T-helper 1 cell treated with Interleukin-12 subunit alpha and Interleukin-12 subunit beta and Interleukin-4 antibody, amounts not matched to agents 30 μg/mL and 1 μg/mL, for 36 hours (primary cell): Measurements from ENCODE around the gene STK32C.

Experiments
- H3K27ac Mint-ChIP-seq: one replicate; pipeline ENCODE4 v1.8.0; 2021; ENCODE audit warnings: mild to moderate bottlenecking, mixed read lengths
- H3K27me3 Mint-ChIP-seq: one replicate; pipeline ENCODE4 v1.8.0; 2021; ENCODE audit warnings: low read depth, mixed read lengths
- H3K36me3 Mint-ChIP-seq: one replicate; pipeline ENCODE4 v1.8.0; 2021; ENCODE audit warnings: low read depth, mixed read lengths
- H3K4me1 Mint-ChIP-seq: one replicate; pipeline ENCODE4 v1.8.0; 2021; ENCODE audit warnings: low read depth, mixed read lengths
- H3K4me3 Mint-ChIP-seq: one replicate; pipeline ENCODE4 v1.8.0; 2021; ENCODE audit warnings: mild to moderate bottlenecking, moderate library complexity, mixed read lengths
- H3K9me3 Mint-ChIP-seq: one replicate; pipeline ENCODE4 v1.8.0; 2021; ENCODE audit warnings: mixed read lengths

STK32C gene

DNA sequence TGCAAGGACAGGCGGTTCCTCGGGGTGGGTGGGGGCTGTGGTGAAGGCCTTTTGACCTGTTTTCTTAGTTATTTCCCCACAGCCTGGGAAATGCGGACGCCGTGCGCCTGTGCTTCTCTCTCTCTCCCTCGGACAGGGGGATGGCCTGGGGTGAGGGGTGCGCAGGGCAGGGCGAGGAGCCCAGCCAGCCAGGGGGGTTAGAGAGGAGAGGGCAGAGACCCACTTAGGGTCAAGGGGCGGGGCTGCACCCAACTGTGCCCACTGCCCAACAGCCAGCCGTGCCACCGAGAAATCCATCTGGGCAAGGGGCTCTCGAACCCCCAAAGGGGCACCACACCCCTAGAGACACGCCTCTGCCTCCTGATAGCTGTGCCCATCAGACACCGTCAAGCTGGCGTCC is 67.2 kb downstream of the STK32C start:
- Mint-ChIP-seq H3K9me3 (no peaks in the 10 kb centered on the region), H3K4me1 (no peaks in the 10 kb centered on the region), H3K27ac (no peak overlapping the region), H3K4me3 (no peak overlapping the region), H3K36me3 (no peaks in the 10 kb centered on the region), H3K27me3 (no peaks in the 10 kb centered on the region)

DNA sequence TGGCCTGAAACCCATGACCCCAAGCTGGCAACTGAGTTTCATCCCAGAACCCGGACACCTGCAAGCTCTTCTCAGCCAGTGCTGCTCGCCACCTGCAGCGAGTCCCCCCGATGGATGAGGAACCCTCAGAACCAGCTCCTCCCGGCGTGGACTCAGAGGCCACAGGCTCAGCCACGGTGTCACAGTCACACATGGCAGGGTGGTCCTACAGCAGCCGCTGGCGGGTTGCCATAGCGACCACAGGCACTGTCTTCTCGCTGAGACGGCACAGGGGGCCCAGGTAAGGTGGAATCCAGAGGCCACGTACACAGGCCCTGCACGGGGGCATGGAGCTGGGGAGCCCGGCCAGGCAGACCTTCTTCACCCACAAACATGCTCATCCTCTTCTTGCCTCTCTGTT is 67.6 kb downstream of the STK32C start:
- H3K36me3 Mint-ChIP-seq = no peaks in the 10 kb centered on the region
- H3K9me3 Mint-ChIP-seq = no peaks in the 10 kb centered on the region
- no peaks in the 10 kb centered on the region for H3K27me3 Mint-ChIP-seq
- no peak overlapping the region for H3K4me3 Mint-ChIP-seq
- no peaks in the 10 kb centered on the region for H3K4me1 Mint-ChIP-seq
- no peak overlapping the region for H3K27ac Mint-ChIP-seq

DNA sequence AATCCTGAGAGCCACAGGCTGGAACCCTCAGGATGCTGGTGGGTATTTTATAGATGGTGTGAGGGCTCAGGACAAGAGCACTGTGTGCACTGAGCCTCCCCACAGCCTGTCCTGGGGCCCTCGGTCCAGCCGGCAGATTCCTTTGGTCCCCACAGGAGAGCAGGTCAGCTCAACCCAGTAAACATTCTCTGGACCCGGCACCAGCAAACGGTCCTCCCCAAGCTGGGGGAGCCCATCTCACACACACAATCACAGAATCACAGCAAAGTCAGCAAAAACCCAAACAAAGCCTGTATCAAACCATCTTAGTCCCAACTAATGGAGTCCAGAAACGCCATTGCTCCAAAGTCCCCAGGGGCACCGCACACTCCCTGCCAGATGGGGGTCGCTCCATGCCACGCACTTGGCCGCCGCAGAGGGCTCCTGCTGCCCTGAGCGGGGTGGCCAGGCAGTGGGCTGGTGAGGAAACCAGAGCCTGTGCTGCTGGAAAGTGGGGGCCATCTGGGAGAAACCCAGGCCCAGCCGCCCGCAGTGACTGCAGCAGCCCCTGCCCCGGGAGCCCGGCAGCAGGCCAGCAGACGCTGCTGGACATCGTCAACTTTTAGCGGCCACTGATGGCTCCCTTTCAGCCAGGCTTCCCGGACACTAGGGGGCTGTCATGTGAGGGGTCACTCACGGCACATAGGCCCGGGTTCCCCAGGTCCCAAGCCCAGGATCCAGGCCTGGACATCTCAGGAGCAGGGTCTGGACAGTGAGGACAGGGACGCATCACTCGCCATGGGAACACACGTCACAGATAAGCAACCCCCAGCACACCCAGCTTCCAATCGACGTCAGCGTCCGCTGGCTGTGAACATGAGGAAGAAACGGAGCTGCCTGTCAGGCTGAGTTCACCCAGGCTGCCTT is 68.4 kb downstream of the STK32C start:
- no peaks in the 10 kb centered on the region for H3K9me3 Mint-ChIP-seq
- H3K4me3 Mint-ChIP-seq = no peak overlapping the region
- H3K36me3 Mint-ChIP-seq = no peaks in the 10 kb centered on the region
- H3K27me3 Mint-ChIP-seq = no peaks in the 10 kb centered on the region
- no peaks in the 10 kb centered on the region for H3K4me1 Mint-ChIP-seq
- no peak overlapping the region for H3K27ac Mint-ChIP-seq

DNA sequence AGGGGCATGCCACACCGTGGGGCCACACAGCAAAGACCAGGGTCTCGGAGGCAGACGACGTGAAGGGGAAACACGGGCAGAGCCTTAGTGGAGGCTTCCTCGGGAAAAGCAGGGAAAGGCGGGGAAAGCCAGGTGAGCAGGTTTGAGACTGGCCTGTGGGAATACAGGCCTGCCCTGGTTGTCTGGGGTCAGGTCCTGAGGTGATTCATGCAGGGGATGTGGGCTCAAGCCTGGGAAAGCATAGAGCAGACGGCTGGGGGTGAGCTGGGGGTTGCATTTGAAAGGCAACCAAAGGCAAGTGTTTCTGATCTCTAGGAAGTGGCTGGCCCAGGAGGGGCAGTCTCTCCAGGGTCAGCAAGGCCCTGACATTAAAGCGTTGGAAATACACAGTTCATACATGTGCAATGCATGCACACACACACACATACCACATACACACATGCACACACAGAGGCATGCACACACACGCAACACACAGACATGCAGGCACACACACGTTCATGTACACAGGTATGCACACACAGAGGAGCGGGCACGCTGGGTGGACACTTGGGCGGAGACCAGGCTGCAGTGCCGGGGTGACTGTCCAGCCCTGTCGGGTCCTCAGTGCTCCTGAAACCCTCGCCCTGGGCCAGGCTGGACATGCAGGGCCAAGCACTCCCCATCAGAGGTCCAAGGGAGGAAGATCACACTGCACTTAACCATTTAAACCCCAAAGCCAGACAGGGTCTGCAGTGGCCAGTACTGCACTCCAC is 69.2 kb downstream of the STK32C start:
- Mint-ChIP-seq H3K27ac (no peak overlapping the region), H3K36me3 (no peaks in the 10 kb centered on the region), H3K4me3 (no peak overlapping the region), H3K27me3 (no peaks in the 10 kb centered on the region), H3K4me1 (no peaks in the 10 kb centered on the region), H3K9me3 (no peaks in the 10 kb centered on the region)

DNA sequence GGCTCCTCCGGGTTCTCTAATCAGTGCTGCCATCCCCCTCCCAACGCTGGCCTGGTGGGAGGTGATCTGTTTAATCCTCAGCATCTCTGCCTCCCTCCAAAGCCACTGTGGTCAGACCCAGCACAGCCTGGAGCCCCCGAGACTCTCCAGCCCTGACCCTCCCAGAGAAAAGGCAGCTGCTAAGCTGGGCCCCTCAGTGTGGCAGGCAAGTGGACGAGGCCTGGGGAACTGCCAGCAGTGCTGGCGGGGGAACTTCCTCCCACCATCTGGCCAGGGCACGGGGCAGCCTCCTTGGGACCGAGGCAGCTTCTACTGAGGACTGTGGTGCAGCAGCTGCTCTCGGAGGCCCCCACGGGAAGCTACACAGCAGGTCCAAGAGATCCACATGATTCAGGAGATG is 69.9 kb downstream of the STK32C start:
- H3K27me3 Mint-ChIP-seq = no peaks in the 10 kb centered on the region
- no peak overlapping the region for H3K27ac Mint-ChIP-seq
- no peak overlapping the region for H3K4me3 Mint-ChIP-seq
- H3K9me3 Mint-ChIP-seq = no peaks in the 10 kb centered on the region
- H3K4me1 Mint-ChIP-seq = peaks cover 3% of the 10 kb centered on the region
- H3K36me3 Mint-ChIP-seq = no peaks in the 10 kb centered on the region

DNA sequence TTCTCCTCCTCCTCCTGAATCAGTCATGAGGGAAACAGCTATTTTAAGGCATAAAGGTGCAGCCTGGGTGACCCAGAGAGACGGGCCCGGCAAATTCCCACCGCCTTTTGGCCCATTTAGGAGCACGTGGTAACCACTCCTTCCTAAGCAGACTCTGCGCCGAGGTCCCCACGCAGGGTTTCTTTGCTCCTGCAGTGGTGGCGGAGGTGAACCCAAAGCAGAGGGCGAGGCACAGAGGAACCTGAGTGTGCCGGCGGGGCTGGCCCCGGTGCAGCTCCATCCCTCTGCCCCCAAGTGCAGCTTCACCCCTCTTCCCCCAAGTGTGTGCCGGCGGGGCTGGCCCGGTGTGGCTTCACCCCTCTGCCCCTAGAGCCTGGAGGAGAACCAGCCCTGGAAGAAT is 70.4 kb downstream of the STK32C start:
- H3K27ac Mint-ChIP-seq = no peak overlapping the region
- no peaks in the 10 kb centered on the region for H3K9me3 Mint-ChIP-seq
- H3K27me3 Mint-ChIP-seq = no peaks in the 10 kb centered on the region
- no peaks in the 10 kb centered on the region for H3K36me3 Mint-ChIP-seq
- H3K4me3 Mint-ChIP-seq = no peak overlapping the region
- peaks cover 7% of the 10 kb centered on the region for H3K4me1 Mint-ChIP-seq

DNA sequence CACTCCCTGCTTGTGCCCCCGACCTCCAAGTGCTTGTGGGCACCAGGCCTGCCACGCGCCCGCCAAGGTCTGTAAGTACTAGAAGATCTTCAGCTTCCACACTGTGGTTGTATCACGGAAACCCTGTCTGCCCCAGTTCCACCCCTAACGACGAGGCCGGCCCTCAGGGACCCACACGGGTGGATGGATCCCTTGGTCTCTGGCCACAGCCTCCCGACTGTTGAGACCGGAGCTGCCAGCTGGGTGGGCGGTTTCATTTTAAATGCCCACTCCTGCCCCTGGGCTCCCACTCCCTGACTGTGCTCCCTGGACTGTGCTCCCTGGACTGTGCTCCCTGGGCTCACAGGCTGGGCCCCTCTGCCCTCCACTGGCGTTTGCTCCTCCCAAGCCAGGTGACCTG is 70.9 kb downstream of the STK32C start:
- no peaks in the 10 kb centered on the region for H3K36me3 Mint-ChIP-seq
- no peak overlapping the region for H3K27ac Mint-ChIP-seq
- no peaks in the 10 kb centered on the region for H3K27me3 Mint-ChIP-seq
- H3K4me1 Mint-ChIP-seq = peaks cover 12% of the 10 kb centered on the region
- no peak overlapping the region for H3K4me3 Mint-ChIP-seq
- no peaks in the 10 kb centered on the region for H3K9me3 Mint-ChIP-seq

DNA sequence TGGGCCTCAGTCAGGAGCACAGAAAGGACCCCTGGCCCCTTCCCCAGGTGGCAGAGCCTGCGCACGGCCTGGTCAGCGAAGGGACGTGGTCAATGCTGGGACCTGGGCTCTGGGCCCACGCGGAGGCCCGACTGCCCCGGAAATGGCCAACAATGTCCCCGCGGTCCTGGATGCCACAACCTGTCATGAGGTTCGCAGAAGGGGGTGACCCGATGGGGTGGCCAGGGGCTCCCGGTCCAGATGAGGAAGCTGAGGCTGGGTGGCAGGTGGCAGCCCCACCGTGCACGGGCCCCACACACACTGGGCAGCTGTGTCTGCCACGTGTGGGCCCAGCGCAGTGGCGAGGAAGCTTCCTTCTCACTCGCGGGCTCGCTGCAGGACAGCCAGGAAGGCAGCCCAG is 71.6 kb downstream of the STK32C start:
- no peaks in the 10 kb centered on the region for H3K27me3 Mint-ChIP-seq
- no peak overlapping the region for H3K27ac Mint-ChIP-seq
- peaks cover 16% of the 10 kb centered on the region for H3K4me1 Mint-ChIP-seq
- H3K36me3 Mint-ChIP-seq = no peaks in the 10 kb centered on the region
- no peaks in the 10 kb centered on the region for H3K9me3 Mint-ChIP-seq
- H3K4me3 Mint-ChIP-seq = no peak overlapping the region

DNA sequence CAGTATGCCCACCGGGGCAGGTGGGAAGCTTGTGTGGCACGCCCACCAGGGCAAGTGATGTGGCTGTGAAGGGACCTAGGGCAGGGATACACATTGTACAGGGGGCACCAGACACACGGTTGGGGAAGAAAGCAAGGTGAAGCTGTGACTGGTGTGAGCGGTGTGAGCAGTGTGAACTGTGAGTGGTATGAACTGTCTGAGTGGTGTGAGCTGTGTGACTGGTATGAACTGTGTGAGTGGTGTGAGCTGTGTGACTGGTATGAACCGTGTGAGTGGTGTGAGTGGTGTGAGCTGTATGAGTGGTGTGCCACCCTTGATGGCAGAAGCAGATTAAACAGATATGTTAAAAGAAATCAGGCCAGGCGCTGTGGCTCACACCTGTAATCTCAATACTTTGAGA is 72.9 kb downstream of the STK32C start:
- peaks cover 21% of the 10 kb centered on the region for H3K4me1 Mint-ChIP-seq
- no peaks in the 10 kb centered on the region for H3K27me3 Mint-ChIP-seq

DNA sequence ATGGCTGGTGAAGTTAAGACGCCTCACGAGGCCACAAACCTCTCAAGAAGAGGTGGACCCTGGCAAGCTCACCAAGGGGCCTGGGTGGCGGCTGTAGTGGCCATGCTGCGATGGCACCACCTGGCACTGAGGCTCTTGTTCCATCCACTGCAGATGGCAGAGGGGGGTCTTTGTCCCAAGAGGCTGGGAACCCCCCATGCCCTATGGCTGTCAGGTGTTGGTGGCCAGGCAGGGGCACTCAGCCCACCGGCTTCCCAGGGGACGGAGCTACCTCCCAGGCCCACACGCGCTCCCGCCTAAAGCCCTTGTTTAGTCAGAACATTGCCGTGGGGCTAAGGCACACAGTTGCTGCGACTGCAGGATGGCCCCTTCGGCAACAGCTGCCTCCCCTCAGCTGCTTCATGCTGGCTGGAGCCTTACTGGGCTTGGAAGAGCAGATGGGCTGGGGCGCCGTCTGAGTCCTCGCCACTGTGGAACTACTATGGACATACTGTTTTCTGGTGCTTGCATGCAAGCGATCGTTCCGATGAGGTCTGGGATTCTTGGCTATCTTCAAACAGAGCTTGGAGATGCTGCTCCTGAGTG is 74.2 kb downstream of the STK32C start:
- Mint-ChIP-seq H3K27me3 (no peaks in the 10 kb centered on the region), H3K36me3 (no peaks in the 10 kb centered on the region), H3K27ac (no peak overlapping the region), H3K9me3 (no peaks in the 10 kb centered on the region), H3K4me3 (no peak overlapping the region), H3K4me1 (peaks cover 27% of the 10 kb centered on the region)

More for the DNA sequence above, 72.9 kb downstream of the STK32C start:
- H3K36me3 Mint-ChIP-seq = no peaks in the 10 kb centered on the region
- no peaks in the 10 kb centered on the region for H3K9me3 Mint-ChIP-seq
- H3K4me3 Mint-ChIP-seq = no peak overlapping the region
- H3K27ac Mint-ChIP-seq = no peak overlapping the region

DNA sequence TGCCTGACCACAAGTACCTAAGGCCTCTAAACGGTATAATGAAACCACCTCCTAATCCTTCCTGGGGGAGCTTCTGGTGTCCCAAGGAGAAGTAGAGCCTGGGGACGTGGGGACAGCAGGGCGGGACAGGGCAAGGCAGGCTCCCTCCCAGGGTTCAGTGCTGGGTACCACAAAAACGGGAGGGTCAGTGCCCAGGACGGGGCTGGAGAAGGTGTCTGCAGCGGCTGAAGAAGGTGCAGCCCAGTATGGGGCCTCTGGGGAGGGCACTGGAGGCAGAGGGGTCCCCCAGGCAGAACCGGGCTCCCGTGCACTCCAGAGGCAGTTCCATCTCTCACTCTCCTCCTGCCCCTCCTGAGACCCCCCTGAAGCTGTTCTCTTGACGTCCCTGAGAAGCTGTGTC is 74.8 kb downstream of the STK32C start:
- Mint-ChIP-seq H3K4me1 (peaks cover 27% of the 10 kb centered on the region), H3K36me3 (no peaks in the 10 kb centered on the region), H3K27ac (no peak overlapping the region), H3K4me3 (peak overlapping the region; percentile 4), H3K9me3 (no peaks in the 10 kb centered on the region), H3K27me3 (no peaks in the 10 kb centered on the region)

DNA sequence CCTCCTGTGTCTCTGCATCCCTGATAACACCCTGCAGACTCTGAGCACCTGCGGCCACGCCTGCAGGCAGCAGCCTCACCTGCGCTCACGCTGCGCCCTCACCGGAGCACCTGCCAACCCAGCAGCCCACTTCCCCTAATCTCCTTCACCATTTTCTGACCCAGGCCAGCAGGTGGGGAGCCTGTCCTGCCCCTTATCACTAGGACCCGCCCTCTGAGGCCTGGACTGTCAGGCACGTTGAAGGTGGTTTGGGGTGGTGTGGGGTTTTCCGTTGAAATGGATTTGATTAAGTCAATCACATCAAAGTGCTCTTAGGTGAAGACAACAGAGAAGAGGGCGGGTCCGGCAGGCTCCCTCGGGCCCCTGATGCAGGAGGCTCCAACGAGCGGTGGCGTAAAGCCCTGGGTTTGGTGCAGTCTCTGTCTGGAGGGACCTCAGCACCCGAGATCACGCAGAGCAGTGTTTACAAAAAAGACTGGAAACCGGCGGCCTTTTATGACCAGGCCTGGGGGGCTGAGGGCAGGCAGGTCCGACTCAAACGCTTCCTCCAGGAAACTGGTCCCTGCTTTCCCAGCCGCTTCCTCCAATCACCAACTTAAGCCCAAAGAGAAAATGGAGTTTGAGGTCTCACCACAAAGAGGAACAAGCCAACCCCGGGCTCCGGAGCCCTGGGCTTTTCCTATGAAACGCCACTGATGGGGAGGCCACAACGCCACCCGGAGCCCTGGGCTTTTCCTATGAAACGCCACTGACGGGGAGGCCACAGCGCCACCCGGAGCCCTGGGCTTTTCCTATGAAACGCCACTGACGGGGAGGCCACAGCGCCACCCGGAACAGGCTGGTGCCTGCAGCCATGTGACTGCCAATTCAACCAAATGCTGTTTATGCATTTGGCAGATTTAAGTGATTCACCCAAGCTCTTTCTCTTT is 75.5 kb downstream of the STK32C start:
- Mint-ChIP-seq H3K36me3 (no peaks in the 10 kb centered on the region), H3K4me3 (peak overlapping the region; percentile 27), H3K27ac (peak overlapping the region; percentile 86), H3K27me3 (no peaks in the 10 kb centered on the region), H3K4me1 (peaks cover 27% of the 10 kb centered on the region), H3K9me3 (no peaks in the 10 kb centered on the region)

DNA sequence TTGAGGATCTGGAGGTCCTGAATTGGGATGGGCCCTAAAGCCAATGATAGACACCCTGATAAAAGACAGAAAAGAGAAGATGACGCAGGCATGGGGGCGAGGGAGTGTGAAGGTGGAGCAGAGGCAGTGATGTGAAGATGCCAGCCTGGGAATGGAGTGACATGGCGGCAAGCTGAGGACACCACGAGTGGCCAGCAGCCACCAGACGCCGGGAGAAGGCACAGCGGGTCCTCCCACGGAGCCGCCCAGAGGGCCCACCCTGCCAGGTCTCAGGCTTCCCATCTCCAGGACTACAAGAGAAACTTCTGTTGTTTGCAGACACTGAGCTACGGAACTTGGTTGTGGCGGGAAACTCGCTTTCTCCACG is 76.1 kb downstream of the STK32C start:
- Mint-ChIP-seq H3K27ac (no peak overlapping the region), H3K4me1 (peaks cover 27% of the 10 kb centered on the region), H3K36me3 (no peaks in the 10 kb centered on the region), H3K4me3 (no peak overlapping the region), H3K9me3 (no peaks in the 10 kb centered on the region), H3K27me3 (no peaks in the 10 kb centered on the region)

DNA sequence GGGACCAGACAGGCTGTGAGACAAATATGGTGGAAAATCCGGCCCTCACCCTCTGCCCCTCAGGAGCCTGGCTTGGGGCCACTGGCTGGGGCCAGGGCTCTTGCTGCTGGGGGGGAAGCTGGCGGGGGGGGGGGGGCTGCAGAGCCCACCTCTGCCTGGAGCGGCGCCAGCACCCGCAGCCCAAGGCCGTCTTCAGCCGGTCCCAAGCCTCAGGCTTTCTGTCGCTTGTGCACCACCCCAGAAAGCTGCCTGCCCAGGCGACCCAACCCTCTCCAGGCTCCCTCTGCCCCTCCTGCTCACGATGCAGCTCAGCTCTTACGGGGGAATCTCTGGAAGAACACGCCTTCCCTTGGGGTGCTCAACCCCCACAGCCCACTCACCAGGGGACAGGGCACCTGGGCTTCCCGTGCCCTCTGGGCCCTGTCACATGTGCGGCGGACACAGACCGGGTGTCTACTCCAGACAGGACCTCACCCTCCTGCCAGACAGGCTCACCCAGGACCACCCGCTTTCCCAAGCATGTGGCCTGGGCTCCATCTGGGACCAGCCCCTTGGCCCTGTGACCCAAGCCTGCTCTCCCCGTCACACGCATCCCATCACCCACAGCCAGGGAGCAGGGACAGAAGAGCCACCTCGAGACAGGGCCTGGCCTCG is 77.1 kb downstream of the STK32C start:
- H3K27ac Mint-ChIP-seq = peak overlapping the region; percentile 59
- H3K4me3 Mint-ChIP-seq = peak overlapping the region; percentile 73
- H3K36me3 Mint-ChIP-seq = no peaks in the 10 kb centered on the region
- H3K9me3 Mint-ChIP-seq = no peaks in the 10 kb centered on the region
- peaks cover 27% of the 10 kb centered on the region for H3K4me1 Mint-ChIP-seq
- no peaks in the 10 kb centered on the region for H3K27me3 Mint-ChIP-seq
